Peyer's patch (tissue), 4 donors: ENCODE measurements around the gene RTN4R.

Source experiments
- POLR2A ChIP-seq, 2 donors: fragments of 450-650 bp; IDR thresholded peaks; one replicate each; pipeline ENCODE4 v1.5.1; 2017; ENCODE audit warnings: antibody characterized with exemption in 2 of 2, mild to moderate bottlenecking in 2 of 2, moderate library complexity in 2 of 2
- TF ChIP-seq, protein P1 (sequence below), 6 experiments: fragments of 450-650 bp in 4 of 6; fragments of 200-600 bp in 2 of 6; sonication (generic) in 1 of 6; IDR thresholded peaks; one replicate each; pipeline ENCODE4 v1.5.1; 2017 to 2019; ENCODE audit warnings: antibody characterized with exemption in 6 of 6, mild to moderate bottlenecking in 3 of 6, moderate library complexity in 1 of 6

GRCh38 chr22:20292108-20292507, 24.0 kb upstream of the RTN4R start:
- TF ChIP-seq, protein P1, sequence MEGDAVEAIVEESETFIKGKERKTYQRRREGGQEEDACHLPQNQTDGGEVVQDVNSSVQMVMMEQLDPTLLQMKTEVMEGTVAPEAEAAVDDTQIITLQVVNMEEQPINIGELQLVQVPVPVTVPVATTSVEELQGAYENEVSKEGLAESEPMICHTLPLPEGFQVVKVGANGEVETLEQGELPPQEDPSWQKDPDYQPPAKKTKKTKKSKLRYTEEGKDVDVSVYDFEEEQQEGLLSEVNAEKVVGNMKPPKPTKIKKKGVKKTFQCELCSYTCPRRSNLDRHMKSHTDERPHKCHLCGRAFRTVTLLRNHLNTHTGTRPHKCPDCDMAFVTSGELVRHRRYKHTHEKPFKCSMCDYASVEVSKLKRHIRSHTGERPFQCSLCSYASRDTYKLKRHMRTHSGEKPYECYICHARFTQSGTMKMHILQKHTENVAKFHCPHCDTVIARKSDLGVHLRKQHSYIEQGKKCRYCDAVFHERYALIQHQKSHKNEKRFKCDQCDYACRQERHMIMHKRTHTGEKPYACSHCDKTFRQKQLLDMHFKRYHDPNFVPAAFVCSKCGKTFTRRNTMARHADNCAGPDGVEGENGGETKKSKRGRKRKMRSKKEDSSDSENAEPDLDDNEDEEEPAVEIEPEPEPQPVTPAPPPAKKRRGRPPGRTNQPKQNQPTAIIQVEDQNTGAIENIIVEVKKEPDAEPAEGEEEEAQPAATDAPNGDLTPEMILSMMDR (IDR thresholded peaks at IDR 0.05) = no peak
- no peak for TF ChIP-seq POLR2A (IDR thresholded peaks at IDR 0.05)
